ENCODE results near the gene CD5L. TPM values are rescaled to one million over a fixed set of nuclear protein-coding genes. Genes with fewer than 3 reads are reported as not detected.

Gene CD5L
- polyA plus RNA-seq, 3 donors = not detected

- H3K36me3 ChIP-seq (replicated peaks in 1 of 2; ENCODE audit: control insufficient read depth in 1 of 2, insufficient read depth in 2 of 2, low read length in 2 of 2) = no peaks in the 10 kb centered on the region
- DNase-seq = peak; percentile 21 to 26 (median 21)
- H3K79me2 ChIP-seq (ENCODE audit: insufficient read depth, low read length) = no peaks in the 10 kb centered on the region
- Mint-ChIP-seq H3K27me3 (ENCODE audit: low read depth in 3 of 3) (peaks cover 0 to 2% (median 1%) of the 10 kb centered on the region in 3 donors), H3K9me3 (no peaks in the 10 kb centered on the region), H3K36me3 (no peaks in the 10 kb centered on the region), H3K4me3 (peak overlapping the region in 1 of 2 donors; percentile 74), H3K27ac (peak overlapping the region in 6 of 7 donors; percentile 14 to 82 (median 30)), H3K4me1 (peaks cover 28% of the 10 kb centered on the region)
- 64% methylated on average over 1 of the region's 4 CpGs for WGBS (ENCODE audit: insufficient coverage)
- TF ChIP-seq, protein P1, sequence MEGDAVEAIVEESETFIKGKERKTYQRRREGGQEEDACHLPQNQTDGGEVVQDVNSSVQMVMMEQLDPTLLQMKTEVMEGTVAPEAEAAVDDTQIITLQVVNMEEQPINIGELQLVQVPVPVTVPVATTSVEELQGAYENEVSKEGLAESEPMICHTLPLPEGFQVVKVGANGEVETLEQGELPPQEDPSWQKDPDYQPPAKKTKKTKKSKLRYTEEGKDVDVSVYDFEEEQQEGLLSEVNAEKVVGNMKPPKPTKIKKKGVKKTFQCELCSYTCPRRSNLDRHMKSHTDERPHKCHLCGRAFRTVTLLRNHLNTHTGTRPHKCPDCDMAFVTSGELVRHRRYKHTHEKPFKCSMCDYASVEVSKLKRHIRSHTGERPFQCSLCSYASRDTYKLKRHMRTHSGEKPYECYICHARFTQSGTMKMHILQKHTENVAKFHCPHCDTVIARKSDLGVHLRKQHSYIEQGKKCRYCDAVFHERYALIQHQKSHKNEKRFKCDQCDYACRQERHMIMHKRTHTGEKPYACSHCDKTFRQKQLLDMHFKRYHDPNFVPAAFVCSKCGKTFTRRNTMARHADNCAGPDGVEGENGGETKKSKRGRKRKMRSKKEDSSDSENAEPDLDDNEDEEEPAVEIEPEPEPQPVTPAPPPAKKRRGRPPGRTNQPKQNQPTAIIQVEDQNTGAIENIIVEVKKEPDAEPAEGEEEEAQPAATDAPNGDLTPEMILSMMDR (IDR thresholded peaks at IDR 0.05) = no peak
- peak overlapping the region; percentile 29 to 61 for H3K27ac ChIP-seq (ENCODE audit: low read depth in 1 of 2, low read length in 2 of 2)
- intact Hi-C loops (cut with micrococcal nuclease) = no loop called here
- H2AFZ ChIP-seq (ENCODE audit: insufficient read depth, low read depth, low read length, poor library complexity, severe bottlenecking) = no peak overlapping the region
- no peaks in the 10 kb centered on the region for H3K27me3 ChIP-seq (ENCODE audit: control insufficient read depth in 2 of 2, insufficient read depth in 2 of 2, low read length in 2 of 2)
- no peaks in the 10 kb centered on the region for H3K9me3 ChIP-seq (replicated peaks in 1 of 2; ENCODE audit: control insufficient read depth in 1 of 2, insufficient read depth in 1 of 2, low read length in 2 of 2)
- peaks cover 28 to 29% of the 10 kb centered on the region in 2 donors for H3K4me1 ChIP-seq (ENCODE audit: control insufficient read depth in 1 of 2, insufficient read depth in 2 of 2, low read length in 2 of 2)
- no peaks in the 10 kb centered on the region for H4K20me1 ChIP-seq (ENCODE audit: insufficient read depth, low read length)
- H3K4me3 ChIP-seq (replicated peaks in 1 of 3; ENCODE audit: low read depth in 2 of 3, low read length in 3 of 3) = peak overlapping the region in 1 of 3 experiments; percentile 23
- peak overlapping the region; percentile 21 for H3K4me2 ChIP-seq (replicated peaks; ENCODE audit: extremely low read depth, low read length, poor library complexity, severe bottlenecking)
- no peak overlapping the region for H3K9ac ChIP-seq (ENCODE audit: insufficient read depth, low read length, poor library complexity, severe bottlenecking)
Measured at GRCh38 chr1:157844089-157844830, 2.7 kb upstream of the CD5L start.

GRCh38 chr1:157842939-157843338, 1.3 kb upstream of the CD5L start:
- TF ChIP-seq, protein P1 (IDR thresholded peaks at IDR 0.05) = no peak
- peaks cover 24% of the 10 kb centered on the region for H3K4me1 Mint-ChIP-seq
- Histone ChIP-seq H3K4me1 (ENCODE audit: control insufficient read depth in 1 of 2, insufficient read depth in 2 of 2, low read length in 2 of 2) (peaks cover 21 to 22% of the 10 kb centered on the region in 2 donors), H4K20me1 (ENCODE audit: insufficient read depth, low read length) (no peaks in the 10 kb centered on the region), H2AFZ (ENCODE audit: insufficient read depth, low read depth, low read length, poor library complexity, severe bottlenecking) (no peak overlapping the region), H3K36me3 (replicated peaks in 1 of 2; ENCODE audit: control insufficient read depth in 1 of 2, insufficient read depth in 2 of 2, low read length in 2 of 2) (no peaks in the 10 kb centered on the region), H3K9me3 (replicated peaks in 1 of 2; ENCODE audit: control insufficient read depth in 1 of 2, insufficient read depth in 1 of 2, low read length in 2 of 2) (no peaks in the 10 kb centered on the region), H3K27me3 (ENCODE audit: control insufficient read depth in 2 of 2, insufficient read depth in 2 of 2, low read length in 2 of 2) (no peaks in the 10 kb centered on the region), H3K27ac (ENCODE audit: low read depth in 1 of 2, low read length in 2 of 2) (no peak overlapping the region), H3K4me3 (replicated peaks in 1 of 3; ENCODE audit: low read depth in 2 of 3, low read length in 3 of 3) (no peak overlapping the region), H3K4me2 (replicated peaks; ENCODE audit: extremely low read depth, low read length, poor library complexity, severe bottlenecking) (no peak overlapping the region), H3K9ac (ENCODE audit: insufficient read depth, low read length, poor library complexity, severe bottlenecking) (no peak overlapping the region), H3K79me2 (ENCODE audit: insufficient read depth, low read length) (no peaks in the 10 kb centered on the region)
- H3K27ac Mint-ChIP-seq = no peak overlapping the region
- H3K9me3 Mint-ChIP-seq = no peaks in the 10 kb centered on the region
- H3K27me3 Mint-ChIP-seq (ENCODE audit: low read depth in 3 of 3) = peaks cover 0 to 3% (median 1%) of the 10 kb centered on the region in 3 donors
- DNase-seq = no peak
- 100% methylated on average over 1 of the region's 1 CpG for WGBS (ENCODE audit: insufficient coverage)
- intact Hi-C loops (cut with micrococcal nuclease) = no loop called here
- no peaks in the 10 kb centered on the region for H3K36me3 Mint-ChIP-seq
- peak overlapping the region in 1 of 2 donors; percentile 6 for H3K4me3 Mint-ChIP-seq

Data from CD14-positive monocyte (primary cell).